Activated naive CD8-positive, alpha-beta T cell treated with anti-CD3 and anti-CD28 coated beads for 36 hours (primary cell): ENCODE data around the gene BNC2. TPM values are rescaled to one million over a fixed set of nuclear protein-coding genes. Genes with fewer than 3 reads are reported as not detected.
"Not testable (repeated sequence)": the region's sequence is repeated elsewhere in the genome, so short reads cannot be mapped to it uniquely, and the experiment has no call there.

ENCODE experiments used
- DNase-seq: peaks from one replicate; pipeline ENCODE4 v3.0.0; 2021
- H3K27ac Mint-ChIP-seq: one replicate; pipeline ENCODE4 v1.8.0; 2022; ENCODE audit warnings: mild to moderate bottlenecking, moderate library complexity, mixed read lengths
- H3K27me3 Mint-ChIP-seq: one replicate; pipeline ENCODE4 v1.8.0; 2022; ENCODE audit warnings: mild to moderate bottlenecking, mixed read lengths
- H3K36me3 Mint-ChIP-seq: one replicate; pipeline ENCODE4 v1.8.0; 2021; ENCODE audit warnings: mild to moderate bottlenecking, mixed read lengths
- H3K4me1 Mint-ChIP-seq: one replicate; pipeline ENCODE4 v1.8.0; 2021; ENCODE audit warnings: mixed read lengths
- H3K4me3 Mint-ChIP-seq: one replicate; pipeline ENCODE4 v1.8.0; 2022; ENCODE audit warnings: mild to moderate bottlenecking, moderate library complexity, mixed read lengths
- H3K9me3 Mint-ChIP-seq: one replicate; pipeline ENCODE4 v1.8.0; 2022; ENCODE audit warnings: mixed read lengths
- total RNA-seq, 2 experiments: library from RNA; stranded (reverse); gene quantifications; one replicate each; pipeline ENCODE4 v1.2.3, GENCODE V29; 2021

BNC2 gene
- total RNA-seq, 2 experiments from 2014 or later, result not detected

- DNase-seq, H3K4me3 Mint-ChIP-seq, H3K27ac Mint-ChIP-seq: not testable (repeated sequence)
Observed at GRCh38 chr9:16882440-16882839, 12.0 kb upstream of the BNC2 start.

GRCh38 chr9:16879416-16879815 is 8.9 kb upstream of the BNC2 start:
- Mint-ChIP-seq H3K9me3 (peaks cover 8% of the 10 kb centered on the region), H3K4me1 (no peaks in the 10 kb centered on the region), H3K27ac (no peak overlapping the region), H3K27me3 (peaks cover 4% of the 10 kb centered on the region), H3K4me3 (no peak overlapping the region), H3K36me3 (no peaks in the 10 kb centered on the region)
- DNase-seq, result no peak

More at GRCh38 chr9:16882440-16882839, 12.0 kb upstream of the BNC2 start:
- not testable (repeated sequence) for H3K4me1 Mint-ChIP-seq, H3K9me3 Mint-ChIP-seq, H3K27me3 Mint-ChIP-seq, H3K36me3 Mint-ChIP-seq

GRCh38 chr9:16877256-16877655 is 6.8 kb upstream of the BNC2 start:
- Mint-ChIP-seq H3K27ac (no peak overlapping the region), H3K27me3 (peaks cover 22% of the 10 kb centered on the region), H3K4me3 (no peak overlapping the region), H3K36me3 (no peaks in the 10 kb centered on the region), H3K9me3 (peaks cover 1% of the 10 kb centered on the region), H3K4me1 (no peaks in the 10 kb centered on the region)
- DNase-seq, result no peak

GRCh38 chr9:16873126-16873802 is 2.8 kb upstream of the BNC2 start:
- H3K4me3 Mint-ChIP-seq, result no peak overlapping the region
- H3K27me3 Mint-ChIP-seq, result peaks cover 52% of the 10 kb centered on the region
- peaks cover 2% of the 10 kb centered on the region for H3K36me3 Mint-ChIP-seq
- no peaks in the 10 kb centered on the region for H3K9me3 Mint-ChIP-seq
- peaks cover 7% of the 10 kb centered on the region for H3K4me1 Mint-ChIP-seq
- no peak overlapping the region for H3K27ac Mint-ChIP-seq
- DNase-seq, result no peak

GRCh38 chr9:16871336-16872151 is 1.1 kb upstream of the BNC2 start:
- H3K27me3 Mint-ChIP-seq, result peaks cover 60% of the 10 kb centered on the region
- H3K4me3 Mint-ChIP-seq, result peak overlapping the region; percentile 74
- peak; percentile 2 for DNase-seq
- H3K36me3 Mint-ChIP-seq, result peaks cover 2% of the 10 kb centered on the region
- no peak overlapping the region for H3K27ac Mint-ChIP-seq
- no peaks in the 10 kb centered on the region for H3K9me3 Mint-ChIP-seq
- peaks cover 7% of the 10 kb centered on the region for H3K4me1 Mint-ChIP-seq

GRCh38 chr9:16869882-16870595 is 431 bp downstream of the BNC2 start:
- H3K36me3 Mint-ChIP-seq, result peaks cover 2% of the 10 kb centered on the region
- H3K27me3 Mint-ChIP-seq, result peaks cover 60% of the 10 kb centered on the region
- peaks cover 7% of the 10 kb centered on the region for H3K4me1 Mint-ChIP-seq
- DNase-seq, result no peak
- H3K9me3 Mint-ChIP-seq, result no peaks in the 10 kb centered on the region
- H3K4me3 Mint-ChIP-seq, result no peak overlapping the region
- no peak overlapping the region for H3K27ac Mint-ChIP-seq

- Mint-ChIP-seq H3K4me1 (peaks cover 7% of the 10 kb centered on the region), H3K27ac (no peak overlapping the region), H3K36me3 (peaks cover 2% of the 10 kb centered on the region), H3K27me3 (peaks cover 65% of the 10 kb centered on the region), H3K4me3 (no peak overlapping the region), H3K9me3 (no peaks in the 10 kb centered on the region)
- DNase-seq, result no peak
Observed at GRCh38 chr9:16869131-16869881, 1.2 kb downstream of the BNC2 start.

GRCh38 chr9:16868701-16869100 is 1.8 kb downstream of the BNC2 start:
- no peak overlapping the region for H3K4me3 Mint-ChIP-seq
- no peak for DNase-seq
- H3K27me3 Mint-ChIP-seq, result peaks cover 60% of the 10 kb centered on the region
- H3K4me1 Mint-ChIP-seq, result peaks cover 7% of the 10 kb centered on the region
- H3K36me3 Mint-ChIP-seq, result peaks cover 2% of the 10 kb centered on the region
- H3K9me3 Mint-ChIP-seq, result no peaks in the 10 kb centered on the region
- H3K27ac Mint-ChIP-seq, result no peak overlapping the region

- peaks cover 54% of the 10 kb centered on the region for H3K27me3 Mint-ChIP-seq
- no peak for DNase-seq
- H3K4me3 Mint-ChIP-seq, result no peak overlapping the region
- H3K4me1 Mint-ChIP-seq, result peaks cover 7% of the 10 kb centered on the region
- no peaks in the 10 kb centered on the region for H3K9me3 Mint-ChIP-seq
- H3K36me3 Mint-ChIP-seq, result peaks cover 2% of the 10 kb centered on the region
- no peak overlapping the region for H3K27ac Mint-ChIP-seq
Observed at GRCh38 chr9:16867576-16868311, 2.7 kb downstream of the BNC2 start.

- DNase-seq, result no peak
- H3K36me3 Mint-ChIP-seq, result peaks cover 2% of the 10 kb centered on the region
- peaks cover 43% of the 10 kb centered on the region for H3K27me3 Mint-ChIP-seq
- H3K4me1 Mint-ChIP-seq, result peaks cover 7% of the 10 kb centered on the region
- no peak overlapping the region for H3K27ac Mint-ChIP-seq
- no peaks in the 10 kb centered on the region for H3K9me3 Mint-ChIP-seq
- no peak overlapping the region for H3K4me3 Mint-ChIP-seq
Observed at GRCh38 chr9:16866587-16866986, 3.9 kb downstream of the BNC2 start.

GRCh38 chr9:16864649-16865434 is 5.6 kb downstream of the BNC2 start:
- no peak for DNase-seq
- H3K9me3 Mint-ChIP-seq, result no peaks in the 10 kb centered on the region
- H3K27ac Mint-ChIP-seq, result no peak overlapping the region
- peaks cover 5% of the 10 kb centered on the region for H3K4me1 Mint-ChIP-seq
- H3K27me3 Mint-ChIP-seq, result peaks cover 39% of the 10 kb centered on the region
- no peaks in the 10 kb centered on the region for H3K36me3 Mint-ChIP-seq
- H3K4me3 Mint-ChIP-seq, result no peak overlapping the region

GRCh38 chr9:16848179-16848578 is 22.3 kb downstream of the BNC2 start:
- H3K36me3 Mint-ChIP-seq, result no peaks in the 10 kb centered on the region
- H3K4me3 Mint-ChIP-seq, result no peak overlapping the region
- H3K4me1 Mint-ChIP-seq, result no peaks in the 10 kb centered on the region
- no peak overlapping the region for H3K27ac Mint-ChIP-seq
- H3K9me3 Mint-ChIP-seq, result peaks cover 1% of the 10 kb centered on the region
- no peak for DNase-seq
- no peaks in the 10 kb centered on the region for H3K27me3 Mint-ChIP-seq

- Mint-ChIP-seq H3K4me1 (no peaks in the 10 kb centered on the region), H3K9me3 (peaks cover 1% of the 10 kb centered on the region), H3K36me3 (no peaks in the 10 kb centered on the region), H3K27ac (no peak overlapping the region), H3K27me3 (no peaks in the 10 kb centered on the region), H3K4me3 (no peak overlapping the region)
- no peak for DNase-seq
Observed at GRCh38 chr9:16846986-16847385, 23.5 kb downstream of the BNC2 start.

- H3K27me3 Mint-ChIP-seq, result no peaks in the 10 kb centered on the region
- no peak for DNase-seq
Observed at GRCh38 chr9:16846367-16846766, 24.1 kb downstream of the BNC2 start.

More at GRCh38 chr9:16846367-16846766, 24.1 kb downstream of the BNC2 start:
- no peaks in the 10 kb centered on the region for H3K36me3 Mint-ChIP-seq
- H3K9me3 Mint-ChIP-seq, result peaks cover 1% of the 10 kb centered on the region
- H3K4me1 Mint-ChIP-seq, result no peaks in the 10 kb centered on the region
- no peak overlapping the region for H3K4me3 Mint-ChIP-seq
- H3K27ac Mint-ChIP-seq, result no peak overlapping the region
